Activated gamma-delta T cell treated with anti-CD3 and anti-CD28 coated beads, Interleukin-2, amount 50 U/mL, for 16 hours (primary cell): ENCODE results near the gene MRPL44.
A peak's percentile ranks its signal among the peaks of the same experiment; 100 is the strongest.
"Not testable (repeated sequence)": the region's sequence is repeated elsewhere in the genome, so short reads cannot be mapped to it uniquely, and the experiment has no call there.

Experiments used
- DNase-seq: peaks from one replicate; pipeline ENCODE4 v3.0.0-alpha.2; 2020; ENCODE audit warnings: low read depth

Gene MRPL44

GRCh38 chr2:223936862-223937326 is 20.4 kb upstream of the MRPL44 start:
- no peak for DNase-seq

DNA sequence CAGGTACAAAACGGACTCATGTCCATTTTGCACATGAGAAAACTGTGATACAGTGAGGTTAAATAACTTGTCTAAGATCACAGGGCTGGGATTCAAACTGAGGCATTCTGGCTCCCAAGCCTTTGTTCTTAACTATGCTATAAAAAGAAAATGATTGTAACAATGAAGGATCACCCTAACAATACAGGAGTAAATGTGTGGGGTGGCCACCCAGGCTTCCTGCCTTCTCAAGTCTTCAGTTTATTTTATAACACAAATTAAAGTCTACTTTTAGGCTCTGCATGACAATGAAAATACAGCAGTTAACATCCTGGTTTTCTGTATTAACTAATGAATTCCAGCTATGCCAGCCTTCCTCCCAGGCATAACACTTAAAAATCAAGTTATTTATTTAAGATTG is 19.7 kb upstream of the MRPL44 start:
- DNase-seq = no peak

DNA sequence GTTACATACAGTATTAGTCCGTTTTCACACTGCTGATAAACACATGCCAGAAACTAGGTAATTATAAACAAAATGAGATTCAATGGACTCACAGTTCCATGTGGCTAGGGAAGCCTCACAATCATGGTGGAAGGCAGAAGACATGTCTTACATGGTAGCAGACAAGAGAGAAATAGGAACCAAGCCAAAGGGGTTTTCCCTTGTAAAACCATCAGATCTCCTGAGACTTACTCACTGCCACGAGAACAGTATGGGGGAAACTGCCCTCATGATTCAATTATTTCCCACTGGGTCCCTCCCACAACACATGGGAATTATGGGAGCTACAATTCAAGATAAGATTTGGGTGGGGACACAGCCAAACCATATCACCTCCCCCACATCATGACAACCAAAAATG is 17.8 kb upstream of the MRPL44 start:
- DNase-seq = not testable (repeated sequence)

GRCh38 chr2:223941579-223942277 is 15.5 kb upstream of the MRPL44 start:
- DNase-seq = peak; percentile 57

GRCh38 chr2:223943135-223943534 is 14.1 kb upstream of the MRPL44 start:
- DNase-seq = no peak

DNA sequence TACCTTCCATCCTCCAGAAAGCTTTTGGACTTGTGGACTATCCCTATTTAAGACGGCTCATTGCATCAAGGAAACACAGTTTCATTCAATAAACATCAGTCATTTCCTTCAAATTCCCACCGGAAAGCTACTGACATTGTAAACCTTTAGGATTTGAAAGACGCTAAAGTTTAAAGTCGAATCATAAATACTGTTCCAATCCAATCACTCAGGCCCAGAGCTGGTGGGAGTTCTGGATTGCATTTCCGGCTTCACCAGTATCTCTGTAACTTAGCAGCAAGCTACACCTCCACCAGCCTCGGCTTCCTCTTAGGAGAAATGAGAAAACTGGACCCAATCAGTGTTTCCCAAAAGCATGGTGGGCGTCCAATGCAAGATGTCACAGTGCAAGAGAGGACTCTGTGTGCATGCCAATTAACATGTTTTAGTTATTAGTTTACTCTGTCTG is 13.7 kb upstream of the MRPL44 start:
- DNase-seq = no peak

DNA sequence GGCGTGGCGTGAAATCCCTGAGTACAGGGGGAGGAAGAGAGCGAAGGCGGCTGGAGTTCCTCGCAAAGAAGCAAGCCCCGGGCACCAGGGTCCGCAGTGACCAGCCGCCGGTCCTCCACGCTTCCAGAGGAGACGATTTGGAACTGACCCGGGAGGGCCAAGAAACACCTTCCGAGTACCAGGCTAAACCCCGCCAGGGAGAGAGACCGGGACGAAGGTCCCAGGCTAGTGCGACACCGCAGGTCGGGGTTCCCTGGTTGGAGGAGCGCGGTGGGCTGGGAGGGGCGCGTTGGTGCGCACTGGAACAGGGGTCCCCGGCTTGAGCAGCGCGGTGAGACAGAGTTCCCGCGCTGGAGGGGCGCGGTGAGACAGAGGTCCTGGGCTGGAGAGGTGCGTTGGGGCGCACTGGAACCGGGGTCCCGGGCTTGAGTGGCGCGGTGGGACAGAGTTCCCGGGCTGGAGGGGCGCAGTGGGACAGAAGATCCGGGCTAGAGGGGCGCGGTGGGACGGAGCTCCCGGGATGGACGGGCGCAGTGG is 13.0 kb upstream of the MRPL44 start:
- DNase-seq = no peak

- peak; percentile 70 for DNase-seq
Observed at GRCh38 chr2:223944703-223945531, 12.3 kb upstream of the MRPL44 start, which contains the start of gene WDFY1. WDFY1 (minus strand) TSS chr2:223945335; CDS start chr2:223945284, 51 bp downstream.

GRCh38 chr2:223945755-223946154 is 11.5 kb upstream of the MRPL44 start:
- DNase-seq = no peak

DNA sequence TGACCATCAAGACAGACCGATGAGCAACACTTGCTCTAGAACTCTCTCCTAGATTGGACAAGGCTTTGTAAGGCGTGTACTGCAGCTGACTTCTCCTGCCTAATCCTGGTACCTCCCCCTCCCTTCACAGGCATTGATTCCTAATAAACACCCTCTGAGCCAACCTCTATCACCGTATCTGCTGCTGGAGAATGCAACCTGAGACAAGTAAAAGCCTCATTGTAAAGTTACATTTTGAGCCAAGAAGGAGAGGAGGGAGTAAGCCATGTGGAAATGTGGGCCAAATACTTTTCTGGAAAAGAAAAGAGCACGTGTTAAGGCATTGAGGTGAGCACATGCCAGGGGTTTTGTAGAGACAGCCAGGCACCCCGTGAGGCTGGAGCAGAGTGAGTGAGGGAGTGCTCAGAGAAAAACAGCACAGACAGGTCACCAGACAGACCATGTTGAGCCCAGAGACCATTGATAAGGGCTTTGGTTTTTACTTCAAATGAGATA is 9.5 kb upstream of the MRPL44 start:
- no peak for DNase-seq

DNA sequence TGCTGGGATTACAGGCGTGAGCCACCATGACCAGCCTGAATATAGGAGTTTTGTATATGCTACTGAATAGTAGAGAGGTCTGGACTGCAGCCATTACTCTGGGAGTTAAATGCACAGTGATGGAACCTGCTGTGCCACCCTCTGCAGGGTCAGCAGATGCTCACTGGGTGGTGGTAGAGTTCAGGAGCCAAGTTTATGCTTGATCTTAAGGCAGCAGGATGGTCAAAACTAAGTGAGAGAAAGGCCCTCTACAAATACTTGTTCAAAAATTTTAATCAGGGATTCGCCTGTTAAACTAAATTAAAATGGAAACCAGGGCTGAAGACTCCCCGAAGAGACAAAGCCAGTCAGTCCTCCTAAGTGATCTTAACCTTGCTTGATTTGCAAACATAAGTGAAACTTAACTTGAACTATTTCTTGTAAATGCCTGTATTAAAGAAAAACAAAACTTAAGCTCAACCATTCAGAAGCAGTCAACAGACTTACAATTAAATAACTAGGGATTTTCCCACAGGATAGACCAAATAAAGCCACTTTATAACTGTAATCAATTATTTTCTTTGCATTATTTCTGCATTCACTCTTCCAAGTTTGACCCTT is 7.9 kb upstream of the MRPL44 start:
- no peak for DNase-seq

DNA sequence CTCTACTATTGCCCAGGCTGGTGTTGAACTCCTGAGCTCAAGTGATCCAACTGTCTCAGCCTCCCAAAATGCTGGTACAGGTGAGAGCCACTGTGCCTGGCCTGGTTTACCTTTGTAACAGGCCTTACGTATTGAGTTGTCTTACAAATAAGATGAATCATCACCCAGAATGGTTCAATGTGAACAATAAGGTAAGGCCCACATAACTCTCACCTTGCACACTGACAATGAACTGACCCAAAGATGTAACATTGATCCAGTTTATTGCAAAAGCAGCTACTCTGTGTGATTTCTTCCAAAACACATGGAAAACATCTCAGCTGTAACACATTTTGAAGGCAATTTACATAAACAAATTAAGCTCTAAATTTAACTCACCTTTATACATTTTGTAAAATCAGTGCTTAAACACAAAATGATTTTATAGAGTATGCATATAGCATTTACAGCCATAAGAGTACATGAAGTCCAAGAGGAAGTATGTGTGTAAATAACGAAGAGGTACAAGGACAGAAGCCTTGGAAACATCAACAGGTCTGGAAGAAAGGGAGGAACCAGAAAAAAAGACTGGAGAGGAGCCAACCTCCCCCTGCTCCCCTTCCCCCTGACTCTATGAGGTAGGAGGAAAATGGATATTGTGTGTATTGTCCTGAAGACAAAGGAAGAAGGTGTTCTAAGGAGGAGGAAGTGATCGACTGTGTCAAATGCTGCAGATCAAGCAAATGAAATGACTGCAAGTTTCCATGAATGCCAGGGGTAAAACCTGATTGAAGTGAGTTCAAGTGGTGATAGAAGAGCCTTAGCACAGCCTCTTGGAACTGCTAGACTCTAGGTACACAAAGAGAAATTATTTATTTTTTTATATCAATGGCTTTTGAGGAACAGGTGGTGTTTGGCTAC is 6.6 kb upstream of the MRPL44 start:
- DNase-seq = no peak

GRCh38 chr2:223952280-223952968 is 4.8 kb upstream of the MRPL44 start:
- no peak for DNase-seq

DNA sequence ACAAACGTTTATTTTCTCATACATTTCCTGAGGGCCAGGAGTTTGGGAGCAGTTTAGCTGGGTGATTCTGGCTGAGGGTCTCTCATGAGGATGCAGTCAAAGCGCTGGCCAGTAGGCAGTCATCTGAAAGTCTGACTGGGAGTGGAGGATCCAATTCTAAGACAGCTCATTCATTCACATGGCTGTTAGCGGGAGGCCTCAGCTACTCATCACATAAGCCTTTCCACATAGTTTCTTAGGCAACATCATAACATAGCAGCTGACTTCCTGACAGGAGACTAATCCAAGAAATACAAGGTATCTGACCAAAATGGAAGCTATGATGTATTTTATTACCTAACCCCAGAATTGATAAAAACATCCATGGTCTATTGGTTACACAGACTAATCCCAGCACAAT is 2.9 kb upstream of the MRPL44 start:
- no peak for DNase-seq

DNA sequence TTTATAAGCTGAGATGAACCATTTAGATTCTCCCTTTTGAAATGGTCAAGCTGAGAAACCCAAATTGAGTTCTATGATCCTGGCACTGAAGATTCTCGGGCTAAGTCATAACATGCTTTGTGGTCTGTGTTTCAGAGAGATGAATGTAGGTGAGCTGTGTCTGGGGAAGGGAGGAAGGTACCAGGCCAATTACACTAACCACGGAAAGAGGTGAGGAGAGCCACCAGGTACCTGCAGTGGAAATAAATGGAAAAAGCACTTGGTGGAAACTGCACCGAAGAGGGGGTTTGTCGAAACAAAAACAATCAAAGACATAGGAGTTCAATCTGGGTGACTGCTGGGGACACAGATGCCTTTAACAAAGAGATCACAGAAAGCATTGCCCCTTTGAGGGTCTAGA is 963 bp upstream of the MRPL44 start:
- no peak for DNase-seq

- no peak for DNase-seq
Observed at GRCh38 chr2:223959688-223960087, 2.4 kb downstream of the MRPL44 start.

- DNase-seq = no peak
Observed at GRCh38 chr2:223967981-223968380, 10.7 kb downstream of the MRPL44 start.

DNA sequence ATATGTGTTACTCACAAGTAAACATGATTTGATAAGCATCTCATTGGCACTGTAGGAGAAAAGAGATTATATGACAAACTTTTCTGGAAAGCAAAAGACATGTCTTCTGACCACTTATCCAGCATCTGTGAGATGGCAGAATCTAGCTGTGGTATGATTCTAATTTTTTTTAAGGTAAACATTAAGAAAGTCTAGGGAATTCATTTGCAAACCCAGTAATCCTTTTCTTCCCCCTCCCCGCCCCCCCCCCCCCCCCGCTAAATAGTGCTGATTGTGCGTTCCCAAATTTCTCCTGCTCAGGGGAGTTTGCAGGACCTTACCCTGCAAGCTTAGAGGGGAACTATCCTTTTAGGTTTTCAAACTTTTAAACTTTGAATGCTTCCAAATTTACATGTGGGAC is 12.1 kb downstream of the MRPL44 start:
- no peak for DNase-seq

DNA sequence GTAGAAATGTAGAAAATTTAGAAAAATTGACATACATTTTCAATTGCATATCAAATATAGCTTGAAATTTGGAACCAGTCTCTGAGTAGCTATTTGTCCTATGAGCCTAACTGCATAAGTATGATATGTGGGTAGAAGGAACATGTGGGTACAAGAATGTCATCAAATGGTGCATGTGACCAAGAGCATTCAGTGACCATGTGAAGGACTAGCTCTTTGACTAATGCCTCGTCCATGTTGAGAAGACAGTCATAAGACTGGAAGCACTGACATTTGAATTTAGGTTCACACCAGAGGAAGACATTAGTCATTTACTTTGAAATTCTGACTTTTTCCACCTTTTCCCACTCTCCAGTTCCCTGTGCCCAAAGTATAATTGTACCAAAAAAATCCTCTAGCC is 12.6 kb downstream of the MRPL44 start:
- DNase-seq = no peak

DNA sequence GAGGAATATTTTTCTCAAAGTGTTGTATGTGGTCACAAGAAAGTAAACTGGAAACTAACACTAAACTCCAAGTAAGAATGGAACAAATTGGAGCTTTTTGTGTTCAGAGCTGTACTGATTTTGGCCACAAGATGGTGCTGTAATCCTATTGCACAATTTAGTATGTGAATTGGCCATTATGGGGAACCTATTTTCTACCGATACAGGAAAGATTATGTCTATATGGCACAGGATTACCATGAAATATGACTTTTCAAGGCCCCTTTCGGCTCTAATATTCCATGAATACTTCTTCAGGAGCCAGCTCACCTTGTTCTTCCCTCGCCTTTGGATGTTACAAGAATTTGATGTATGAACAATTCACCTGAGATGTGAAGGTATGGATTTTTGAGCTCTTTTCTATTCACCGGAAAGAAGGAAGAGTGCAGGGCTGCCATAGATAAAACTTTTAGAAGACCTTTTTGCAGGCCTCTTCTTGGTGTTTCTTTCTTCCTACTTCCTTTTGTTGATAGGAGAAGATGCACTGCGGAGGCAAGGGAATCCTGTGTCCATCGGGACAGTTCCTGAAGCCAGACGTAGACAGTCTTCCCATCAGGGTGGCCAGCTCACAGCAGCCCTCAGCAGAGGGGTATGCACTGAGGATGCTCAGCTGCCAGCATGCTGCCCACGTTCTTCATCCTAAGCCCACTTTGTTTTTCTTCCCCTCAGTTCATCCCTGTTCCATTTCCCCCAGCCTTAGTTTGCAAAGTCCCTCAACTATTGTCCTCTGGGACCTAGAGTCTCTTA is 13.3 kb downstream of the MRPL44 start:
- peak; percentile 34 for DNase-seq
